SH-SY5Y (cell line): ENCODE results near the gene GSTA4.

Experiments used
- GATA2 ChIP-seq: IDR thresholded peaks from 2 replicates; pipeline ENCODE4 v1.6.1; 2011; ENCODE audit warnings: mild to moderate bottlenecking, low read depth, low read length
- GATA3 ChIP-seq: IDR thresholded peaks from 2 replicates; pipeline ENCODE4 v1.6.1; 2011; ENCODE audit warnings: low read depth, mild to moderate bottlenecking, low read length, moderate library complexity

- no peak for TF ChIP-seq GATA2
- TF ChIP-seq GATA3, result no peak
These were observed 29.0 kb downstream of the GSTA4 start for GRCh38 chr6:52966101-52966500.
